Upper lobe of left lung (tissue), 6 donors: ENCODE results near the gene PEPD. TPM values are rescaled to one million over a fixed set of nuclear protein-coding genes. Genes with fewer than 3 reads are reported as not detected.

Experiments used
- ATAC-seq, 2 donors: fragments of 200-7000 bp; cut with Tn5 transposase; one replicate each; pipeline ENCODE4 v1.9.1; 2022; ENCODE audit warnings: mild to moderate bottlenecking in 2 of 2, moderate library complexity in 2 of 2; ENCODE audit not compliant: low FRiP score in 2 of 2
- DNase-seq, 2 donors: peaks; one replicate each; pipeline ENCODE4 v3.0.0-alpha.2; 2019 to 2020
- H3K27ac ChIP-seq, 4 donors: fragments of 200-600 bp; sonication (generic); one replicate each; pipeline ENCODE4 v1.5.1; 2016 to 2019
- H3K27me3 ChIP-seq, 4 donors: fragments of 200-600 bp; sonication (generic); one replicate each; pipeline ENCODE4 v1.5.1; 2017 to 2019
- H3K36me3 ChIP-seq, 4 donors: fragments of 200-600 bp; sonication (generic); one replicate each; pipeline ENCODE4 v1.5.1; 2016 to 2019
- H3K4me1 ChIP-seq, 4 donors: fragments of 200-600 bp; sonication (generic); one replicate each; pipeline ENCODE4 v1.5.1; 2018 to 2019
- H3K4me3 ChIP-seq, 4 donors: fragments of 200-600 bp; sonication (generic); one replicate each; pipeline ENCODE4 v1.5.1; 2017 to 2019; ENCODE audit warnings: mild to moderate bottlenecking in 2 of 4, moderate library complexity in 1 of 4
- H3K9me3 ChIP-seq, 4 donors: fragments of 200-600 bp; sonication (generic); one replicate each; pipeline ENCODE4 v1.5.1; 2018 to 2019
- CTCF ChIP-seq, 6 experiments: fragments of 450-650 bp in 4 of 6; fragments of 200-600 bp in 2 of 6; sonication (generic) in 2 of 6; IDR thresholded peaks; one replicate each; pipeline ENCODE4 v1.5.1; 2016 to 2019; ENCODE audit warnings: antibody characterized with exemption in 6 of 6
- EP300 ChIP-seq, 4 donors: sonication (generic); formaldehyde crosslinking; IDR thresholded peaks; one replicate each; pipeline ENCODE4 v1.5.1; 2017; ENCODE audit warnings: antibody characterized with exemption in 4 of 4, control low read depth in 2 of 4
- POLR2A ChIP-seq, 4 donors: fragments of 450-650 bp; IDR thresholded peaks; one replicate each; pipeline ENCODE4 v1.5.1; 2016 to 2017; ENCODE audit warnings: antibody characterized with exemption in 4 of 4, mild to moderate bottlenecking in 2 of 4
- POLR2AphosphoS5 ChIP-seq, 2 donors: sonication (generic); formaldehyde crosslinking; IDR thresholded peaks; one replicate each; pipeline ENCODE4 v1.5.1; 2017; ENCODE audit warnings: antibody characterized with exemption in 2 of 2
- WGBS, 2 donors: methylation state at CpG; one replicate each; pipeline ENCODE4 v1.1.5; 2017 to 2018; 5-methylcytosine and 5-hydroxymethylcytosine counted together
- total RNA-seq, 6 donors: library from RNA; depleted of rRNA in 4 of 6; stranded (reverse); fragments of >200 nt in 4 of 6; gene quantifications; one replicate each; pipeline versions ENCODE4 v1.1.0 to v1.2.1, GENCODE V29; 2016 to 2021
- donor health status: DM: no; HTN: no; CAD: no; lungs with moderate emphysema.
- donor health status: DM: no; HTN: yes; CAD: no; lungs with severe emphysema.

PEPD gene
- total RNA-seq = 100 to 1,000 TPM in 2 of 6 donors, 10 to 100 TPM in 4; 30.4 to 106 (median 80.6) TPM

GRCh38 chr19:33521480-33522370, at the start of gene PEPD:
Gene PEPD, minus strand, starts transcription at chr19:33521791. Its CDS starts 31 bp downstream, at chr19:33521760.
- Histone ChIP-seq H3K36me3 (no peaks in the 10 kb centered on the region), H3K9me3 (no peaks in the 10 kb centered on the region), H3K4me1 (peaks cover 15 to 29% (median 16%) of the 10 kb centered on the region in 4 donors), H3K4me3 (peak within 1 kb of the TSS; percentile 66 to 91 (median 79)), H3K27ac (peak within 1 kb of the TSS; percentile 52 to 79 (median 62)), H3K27me3 (no peaks in the 10 kb centered on the region)
- 9 to 10% methylated on average over 20 to 24 of the region's 69 CpGs for WGBS, 2 donors
- TF ChIP-seq POLR2A (IDR thresholded peaks at IDR 0.05) (peak in 3 of 4 donors; percentile 20 to 81 (median 63)), POLR2AphosphoS5 (IDR thresholded peaks at IDR 0.05) (peak; percentile 79 to 91), CTCF (IDR thresholded peaks at IDR 0.05) (no peak), EP300 (IDR thresholded peaks at IDR 0.05) (peak in 1 of 4 donors; percentile 29)
- DNase-seq (peak; percentile 89 to 97), ATAC-seq (peak; percentile 95 to 98)

GRCh38 chr19:33569821-33570220, 48.2 kb upstream of the PEPD start:
- Histone ChIP-seq H3K4me3 (no peak overlapping the region), H3K27ac (no peak overlapping the region), H3K27me3 (no peaks in the 10 kb centered on the region), H3K4me1 (no peaks in the 10 kb centered on the region), H3K36me3 (no peaks in the 10 kb centered on the region), H3K9me3 (peaks cover under 1 to 12% (median 7%) of the 10 kb centered on the region in 4 donors)
- TF ChIP-seq POLR2AphosphoS5 (IDR thresholded peaks at IDR 0.05) (no peak), CTCF (IDR thresholded peaks at IDR 0.05) (no peak), EP300 (IDR thresholded peaks at IDR 0.05) (no peak), POLR2A (IDR thresholded peaks at IDR 0.05) (no peak)
- 53 to 57% methylated on average over 5 of the region's 5 CpGs for WGBS, 2 donors
- DNase-seq = no peak
- no peak for ATAC-seq

GRCh38 chr19:33568706-33569105, 47.1 kb upstream of the PEPD start:
- no peak for ATAC-seq
- no peak overlapping the region for H3K27ac ChIP-seq
- no peak overlapping the region for H3K4me3 ChIP-seq
- 80 to 83% methylated on average over 2 of the region's 2 CpGs for WGBS, 2 donors
- DNase-seq = no peak
- H3K9me3 ChIP-seq = peaks cover 0 to 1% (median 0%) of the 10 kb centered on the region in 4 donors
- H3K27me3 ChIP-seq = no peaks in the 10 kb centered on the region
- H3K36me3 ChIP-seq = no peaks in the 10 kb centered on the region
- H3K4me1 ChIP-seq = no peaks in the 10 kb centered on the region
- no peak for TF ChIP-seq EP300 (IDR thresholded peaks at IDR 0.05)
- TF ChIP-seq POLR2AphosphoS5 (IDR thresholded peaks at IDR 0.05) = no peak
- no peak for TF ChIP-seq POLR2A (IDR thresholded peaks at IDR 0.05)
- TF ChIP-seq CTCF (IDR thresholded peaks at IDR 0.05) = no peak

GRCh38 chr19:33564836-33565338, 43.3 kb upstream of the PEPD start:
- H3K4me3 ChIP-seq = no peak overlapping the region
- H3K27me3 ChIP-seq = no peaks in the 10 kb centered on the region
- no peak for TF ChIP-seq POLR2AphosphoS5 (IDR thresholded peaks at IDR 0.05)
- no peak for TF ChIP-seq EP300 (IDR thresholded peaks at IDR 0.05)
- TF ChIP-seq CTCF (IDR thresholded peaks at IDR 0.05) = no peak
- no peak for TF ChIP-seq POLR2A (IDR thresholded peaks at IDR 0.05)
- no peaks in the 10 kb centered on the region for H3K4me1 ChIP-seq
- WGBS, 2 donors = 50 to 76% methylated on average over 6 of the region's 6 CpGs
- ATAC-seq = no peak
- no peaks in the 10 kb centered on the region for H3K36me3 ChIP-seq
- no peak for DNase-seq
- H3K27ac ChIP-seq = no peak overlapping the region
- H3K9me3 ChIP-seq = no peaks in the 10 kb centered on the region
